Measurements from ENCODE around the gene ZNF680. TPM values are rescaled to one million over a fixed set of nuclear protein-coding genes. Genes with fewer than 3 reads are reported as not detected.

The ZNF680 gene
- total and polyA plus RNA-seq, 12 donors: 9.5 to 51.5 (median 26.8) TPM

DNA sequence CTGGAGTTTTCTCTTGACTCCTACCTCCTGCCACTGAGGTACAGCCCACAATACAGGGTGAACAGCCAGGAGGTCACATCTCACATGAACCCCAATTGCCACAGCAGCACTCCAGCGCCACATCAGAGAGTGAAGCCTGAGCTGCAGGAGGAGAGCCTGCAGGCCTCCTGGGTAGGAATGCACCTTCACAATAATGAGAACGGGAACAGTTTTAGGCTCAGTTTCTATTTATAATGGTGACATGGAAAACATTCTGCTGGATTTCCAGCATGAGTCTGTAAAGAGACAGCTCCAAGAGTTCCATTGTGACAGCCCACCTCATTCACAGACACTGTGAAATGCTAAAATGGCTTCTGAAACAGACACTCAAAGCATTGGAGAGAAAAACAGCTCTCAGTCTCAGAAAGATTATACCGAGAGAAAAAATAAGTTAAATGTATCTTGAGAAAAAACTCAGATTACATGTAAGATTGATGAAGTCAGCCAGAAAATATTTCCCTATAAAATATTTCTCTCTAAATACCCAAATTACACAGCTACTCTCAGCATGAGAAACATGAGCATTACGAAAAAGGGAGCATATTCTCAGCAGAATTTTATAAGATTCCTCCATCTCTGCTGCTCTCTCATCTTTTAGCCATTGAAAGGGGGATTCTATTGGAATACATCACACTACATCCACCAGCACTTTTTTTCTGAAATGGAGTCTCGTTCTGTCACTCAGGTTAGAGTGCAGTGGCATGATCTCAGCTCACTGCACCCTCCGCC, 11.3 kb downstream of the ZNF680 start:
- DNase-seq: no peak
- peaks cover 16 to 34% of the 10 kb centered on the region in 2 donors for H3K4me1 ChIP-seq (replicated peaks in 1 of 2)
- no peak overlapping the region for H3K4me3 ChIP-seq
- H3K27ac ChIP-seq: no peak overlapping the region
- H3K9me3 ChIP-seq (replicated peaks in 1 of 3): no peaks in the 10 kb centered on the region
- no peaks in the 10 kb centered on the region for H3K36me3 ChIP-seq (replicated peaks in 1 of 2)
- TF ChIP-seq CTCF (IDR thresholded peaks at IDR 0.05) (no peak), POLR2A (IDR thresholded peaks at IDR 0.05) (no peak)
- intact Hi-C loops (cut with DNase I): no loop called here
- no peaks in the 10 kb centered on the region for H3K27me3 ChIP-seq
- WGBS, 4 donors: 76 to 91% (median 84%) methylated on average over 6 of the region's 6 CpGs

DNA sequence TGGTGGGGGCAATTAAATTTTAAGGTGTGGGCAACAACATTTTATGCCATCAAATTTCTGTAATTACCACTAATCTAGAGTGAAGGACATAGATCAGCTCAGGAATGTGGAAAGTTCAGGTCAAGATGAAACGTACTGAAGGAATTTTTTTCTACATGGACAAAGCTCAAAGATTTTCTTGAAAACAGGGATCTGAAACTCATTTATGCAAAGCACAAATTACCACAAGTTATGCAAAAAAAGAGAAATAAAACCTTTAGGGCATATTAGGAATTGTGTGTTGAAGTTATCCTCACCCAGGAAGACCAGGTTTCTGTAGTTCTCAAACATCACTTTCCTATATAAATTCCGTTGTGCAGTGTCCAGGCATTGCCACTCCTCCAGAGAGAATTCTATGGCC, 18.9 kb downstream of the ZNF680 start:
- Histone ChIP-seq H3K9me3 (replicated peaks in 1 of 3) (no peaks in the 10 kb centered on the region), H3K27ac (no peak overlapping the region), H3K27me3 (no peaks in the 10 kb centered on the region), H3K4me1 (replicated peaks in 1 of 2) (peaks cover 12 to 32% of the 10 kb centered on the region in 2 donors), H3K4me3 (no peak overlapping the region), H3K36me3 (replicated peaks in 1 of 2) (no peaks in the 10 kb centered on the region)
- no peak for TF ChIP-seq CTCF (IDR thresholded peaks at IDR 0.05)
- no peak for TF ChIP-seq POLR2A (IDR thresholded peaks at IDR 0.05)
- DNase-seq: no peak
- 48 to 63% (median 61%) methylated on average over 2 of the region's 2 CpGs for WGBS, 4 donors
- intact Hi-C loops (cut with DNase I): no loop called here

DNA sequence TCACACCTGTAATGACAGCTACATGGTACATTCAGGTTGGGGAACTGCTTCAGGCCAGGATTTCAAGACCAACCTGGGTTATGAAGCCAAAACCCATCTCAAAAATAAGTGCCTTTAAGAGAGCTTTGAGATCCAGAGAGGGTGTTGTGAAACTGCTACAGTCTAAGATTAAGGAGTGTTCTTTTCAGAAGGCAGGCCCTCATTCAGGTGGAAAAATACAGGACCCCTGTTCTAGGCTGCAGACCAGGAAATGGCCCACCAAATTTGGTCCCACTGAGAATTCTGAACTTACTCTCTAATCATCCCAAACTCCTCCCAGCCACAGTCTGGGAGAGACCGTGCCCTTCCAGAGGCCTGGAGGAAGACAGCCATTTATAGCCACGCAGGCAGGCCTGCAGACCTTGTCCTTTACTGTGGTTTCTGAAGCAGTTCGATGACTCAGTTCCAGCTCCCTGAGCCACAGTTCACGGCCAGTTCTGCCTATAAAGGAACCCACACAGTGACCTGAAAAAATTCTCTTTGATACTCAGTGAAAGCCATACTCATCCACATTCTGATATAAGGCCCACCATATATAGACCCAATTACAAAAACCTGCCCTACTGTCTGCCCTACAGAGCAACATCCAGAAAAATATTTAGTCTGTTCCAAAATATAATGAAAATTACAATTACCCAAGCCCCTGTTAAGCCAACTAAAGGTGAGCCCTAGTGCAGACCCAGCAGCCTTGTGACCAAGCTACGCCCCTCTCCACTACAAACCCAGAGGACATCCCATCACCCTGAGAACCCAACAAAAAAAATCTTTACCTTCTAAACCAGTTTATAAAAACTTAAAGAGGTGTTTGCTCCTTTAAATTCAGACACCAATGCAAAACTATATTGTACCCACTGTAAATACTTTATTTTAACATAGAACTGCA, 21.2 kb downstream of the ZNF680 start:
- Histone ChIP-seq H3K27me3 (no peaks in the 10 kb centered on the region), H3K9me3 (replicated peaks in 1 of 3) (no peaks in the 10 kb centered on the region), H3K4me3 (no peak overlapping the region), H3K27ac (peak overlapping the region; percentile 2 to 86 (median 66)), H3K4me1 (replicated peaks in 1 of 2) (peaks cover 12 to 23% of the 10 kb centered on the region in 2 donors), H3K36me3 (replicated peaks in 1 of 2) (no peaks in the 10 kb centered on the region)
- intact Hi-C loops (cut with DNase I): no loop called here
- peak; percentile 65 to 88 (median 85) for DNase-seq
- 29 to 60% (median 36%) methylated on average over 5 of the region's 5 CpGs for WGBS, 4 donors
- TF ChIP-seq CTCF (IDR thresholded peaks at IDR 0.05) (no peak), POLR2A (IDR thresholded peaks at IDR 0.05) (peak in 1 of 2 donors; percentile 12)

- DNase-seq: no peak
- no peaks in the 10 kb centered on the region for H3K4me1 ChIP-seq (replicated peaks in 1 of 2)
- WGBS, 4 donors: 94 to 99% (median 96%) methylated on average over 3 of the region's 3 CpGs
- no peaks in the 10 kb centered on the region for H3K27me3 ChIP-seq
- TF ChIP-seq POLR2A (IDR thresholded peaks at IDR 0.05) (no peak), CTCF (IDR thresholded peaks at IDR 0.05) (no peak)
- H3K36me3 ChIP-seq (replicated peaks in 1 of 2): peaks cover 0 to 6% of the 10 kb centered on the region in 2 donors
- H3K9me3 ChIP-seq (replicated peaks in 1 of 3): no peaks in the 10 kb centered on the region
- no peak overlapping the region for H3K4me3 ChIP-seq
- no peak overlapping the region for H3K27ac ChIP-seq
- intact Hi-C loops (cut with DNase I): no loop called here
Measured at GRCh38 chr7:64533756-64534155, 29.1 kb downstream of the ZNF680 start.

Data from adrenal gland (tissue), 12 donors.